Measurements from ENCODE around the gene NMT2. TPM values are rescaled to one million over a fixed set of nuclear protein-coding genes. Genes with fewer than 3 reads are reported as not detected.

NMT2 gene
- polyA plus RNA-seq, 2 of the 4 experiments (the other 2 are of a cell fraction): 14.7 to 19.6 TPM

DNA sequence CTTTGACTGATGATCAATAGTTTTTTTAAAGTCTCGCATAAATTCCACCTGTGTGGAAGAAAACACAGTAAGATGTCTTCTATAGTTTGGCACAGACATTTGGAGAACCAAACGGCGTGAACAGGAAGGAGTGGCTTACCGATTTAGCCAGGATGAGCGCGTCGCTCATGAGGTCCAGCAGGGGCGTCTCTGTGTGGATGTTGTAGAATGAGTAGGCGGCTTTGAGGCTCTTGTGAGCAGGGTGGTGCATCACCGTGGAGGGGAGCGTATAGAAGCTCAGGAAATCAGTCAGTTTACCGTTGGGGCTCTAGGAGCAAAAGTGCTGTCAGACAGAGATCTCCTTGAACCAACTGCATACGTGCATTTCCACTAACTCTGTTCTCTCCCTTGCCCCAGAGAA is 55.8 kb downstream of the NMT2 start:
- ChIA-PET CTCF (no interaction called here), POLR2A (no interaction called here)
- WGBS (ENCODE audit: missing lambda C conversion rate): 94% methylated on average over 13 of the region's 13 CpGs
- FAIRE-seq (no peak), DNase-seq (ENCODE audit: low read depth in 1 of 2, low spot score in 1 of 2) (peak in 1 of 2 experiments; percentile 34), ATAC-seq (no peak)
- Histone ChIP-seq H3K4me3 (no peak overlapping the region), H3K4me2 (no peak overlapping the region), H3K27ac (no peak overlapping the region), H3K4me1 (peaks cover 9% of the 10 kb centered on the region; the same call in 2 of the 3 replicates), H3K9me3 (no peaks in the 10 kb centered on the region)
- TF ChIP-seq RNF2 (IDR thresholded peaks at IDR 0.05; ENCODE audit: borderline replicate concordance, low read depth) (no peak), CHD4 (IDR thresholded peaks at IDR 0.05; ENCODE audit: borderline replicate concordance) (no peak), CEBPB (IDR thresholded peaks at IDR 0.05) (no peak), RFX5 (IDR thresholded peaks at IDR 0.05) (no peak), ZSCAN20 (CRISPR knock-in tag; IDR thresholded peaks at IDR 0.05) (no peak), SMC3 (IDR thresholded peaks at IDR 0.05) (no peak), EP300 (IDR thresholded peaks at IDR 0.05) (no peak), NPAS2 (CRISPR knock-in tag; IDR thresholded peaks at IDR 0.05; ENCODE audit: borderline replicate concordance) (no peak), PHF8 (IDR thresholded peaks at IDR 0.05; ENCODE audit: borderline replicate concordance, low read depth) (no peak), CBX8 (IDR thresholded peaks at IDR 0.05) (no peak), HDAC2 (IDR thresholded peaks at IDR 0.05) (no peak), EHMT2 (IDR thresholded peaks at IDR 0.05; ENCODE audit: low read depth) (no peak), NR3C1 (IDR thresholded peaks at IDR 0.05) (no peak), ELK1 (IDR thresholded peaks at IDR 0.05; ENCODE audit: low read depth, low read length) (no peak), HOXB13 (CRISPR knock-in tag; IDR thresholded peaks at IDR 0.05; ENCODE audit: low read depth) (no peak), CBX2 (IDR thresholded peaks at IDR 0.05; ENCODE audit: borderline replicate concordance, low read depth) (no peak), EHF (CRISPR knock-in tag; IDR thresholded peaks at IDR 0.05) (no peak)

DNA sequence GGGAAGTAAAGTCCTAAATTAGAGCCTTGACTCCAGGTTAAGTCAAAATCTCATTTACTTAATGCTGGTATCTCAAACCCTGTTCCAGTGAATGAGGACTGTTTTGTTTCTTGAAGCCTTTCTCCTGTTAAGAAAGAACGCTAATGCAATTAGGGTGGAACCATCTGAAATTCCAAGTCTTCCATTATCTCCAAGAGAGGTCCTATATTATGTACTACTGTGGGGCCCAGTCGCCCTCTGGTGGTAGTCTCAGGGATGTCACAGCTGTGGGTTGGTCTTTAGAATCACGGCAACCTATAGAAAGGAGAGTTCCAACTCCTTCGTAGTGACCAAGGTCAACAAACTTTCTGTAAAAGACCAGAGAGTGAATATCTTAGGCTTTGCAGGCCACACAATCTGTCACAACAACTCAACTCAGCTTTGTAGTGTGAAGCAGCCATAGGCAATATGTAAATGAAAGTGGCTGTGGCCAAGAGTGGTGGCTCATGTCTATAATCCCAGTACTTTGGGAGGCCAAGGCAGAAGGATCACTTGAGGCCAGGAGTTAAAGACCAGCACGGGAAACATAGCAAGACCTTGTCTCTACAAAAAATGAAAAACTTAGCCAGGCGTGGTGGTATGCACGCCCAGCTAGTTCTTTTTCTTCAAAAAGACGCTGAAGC is 62.0 kb downstream of the NMT2 start:
- TF ChIP-seq KDM5A (IDR thresholded peaks at IDR 0.05) (no peak), RAD21 (conservative IDR thresholded peaks at IDR 0.05 in 1 of 2, IDR thresholded peaks at IDR 0.05 in 1 of 2) (peak; percentile 75 to 85), CTCF (IDR thresholded peaks at IDR 0.05) (peak; percentile 78), SMC3 (IDR thresholded peaks at IDR 0.05) (peak; percentile 64)
- Histone ChIP-seq H3K4me1 (peaks cover 9% of the 10 kb centered on the region; the same call in 2 of the 3 replicates), H3K4me2 (no peak overlapping the region), H3K9me3 (no peaks in the 10 kb centered on the region), H3K4me3 (no peak overlapping the region), H3K27ac (no peak overlapping the region)
- DNase-seq (ENCODE audit: low read depth in 1 of 2, low spot score in 1 of 2) (peak; percentile 69 to 79), FAIRE-seq (peak; percentile 49), ATAC-seq (peak; percentile 99)
- ChIA-PET CTCF (interaction anchor here (0.6 to 2.3 kb wide), 14 partner anchors 9 to 329 kb away, joined by 3 to 6 read pairs (median 3); partner anchors contain the start of genes DCLRE1C and RPP38), POLR2A (interaction anchor here (1.0 kb wide), 1 partner anchor 147 kb away, joined by 3 read pairs; no protein-coding TSS in a partner anchor)
- WGBS (ENCODE audit: missing lambda C conversion rate): 46% methylated on average over 8 of the region's 8 CpGs

GRCh38 chr10:15103513-15103912 is 65.0 kb downstream of the NMT2 start:
- no peak for FAIRE-seq
- no peak overlapping the region for H3K4me3 ChIP-seq
- H3K4me1 ChIP-seq: peaks cover 17% of the 10 kb centered on the region; the same call in 2 of the 3 replicates
- no peak overlapping the region for H3K4me2 ChIP-seq
- no peak for DNase-seq (ENCODE audit: low read depth in 1 of 2, low spot score in 1 of 2)
- ATAC-seq: no peak
- ChIA-PET CTCF (interaction anchor here (0.6 kb wide), 1 partner anchor 132 kb away, joined by 4 read pairs; no protein-coding TSS in a partner anchor), POLR2A (no interaction called here)
- WGBS (ENCODE audit: missing lambda C conversion rate): 92% methylated on average over 9 of the region's 9 CpGs
- H3K27ac ChIP-seq: no peak overlapping the region
- H3K9me3 ChIP-seq: no peaks in the 10 kb centered on the region
- TF ChIP-seq JUN (IDR thresholded peaks at IDR 0.05) (no peak), BHLHE40 (IDR thresholded peaks at IDR 0.05; ENCODE audit: low read depth, low read length) (no peak), ZNF302 (CRISPR knock-in tag; IDR thresholded peaks at IDR 0.05) (no peak), SMC3 (IDR thresholded peaks at IDR 0.05) (no peak), POLR2A (IDR thresholded peaks at IDR 0.05; ENCODE audit: low read length) (no peak), ESRRA (IDR thresholded peaks at IDR 0.05; ENCODE audit: borderline replicate concordance, low read length) (no peak), REST (IDR thresholded peaks at IDR 0.05) (no peak), EP300 (IDR thresholded peaks at IDR 0.05) (no peak), MYC (IDR thresholded peaks at IDR 0.05; ENCODE audit: borderline replicate concordance, low read length) (no peak)
- TF ChIP-seq, protein P1, sequence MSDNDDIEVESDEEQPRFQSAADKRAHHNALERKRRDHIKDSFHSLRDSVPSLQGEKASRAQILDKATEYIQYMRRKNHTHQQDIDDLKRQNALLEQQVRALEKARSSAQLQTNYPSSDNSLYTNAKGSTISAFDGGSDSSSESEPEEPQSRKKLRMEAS (IDR thresholded peaks at IDR 0.05): no peak
